Lower lobe of right lung (tissue), 2 donors: ENCODE measurements around the gene KCND1. TPM values are rescaled to one million over a fixed set of nuclear protein-coding genes. Genes with fewer than 3 reads are reported as not detected.

Experiments used
- ATAC-seq, 2 donors: fragments of 200-7000 bp; cut with Tn5 transposase; one replicate each; pipeline ENCODE4 v1.9.1; 2020 to 2022; ENCODE audit warnings: mild to moderate bottlenecking in 2 of 2, moderate library complexity in 2 of 2
- DNase-seq: peaks from one replicate; pipeline ENCODE4 v3.0.0-alpha.2; 2020
- H3K27ac ChIP-seq: fragments of 200-600 bp; one replicate; pipeline ENCODE4 v1.8.0; 2022
- H3K27me3 ChIP-seq: fragments of 200-600 bp; one replicate; pipeline ENCODE4 v1.8.0; 2022; ENCODE audit warnings: low read depth
- H3K36me3 ChIP-seq: fragments of 200-600 bp; one replicate; pipeline ENCODE4 v1.8.0; 2022; ENCODE audit warnings: mild to moderate bottlenecking
- H3K4me1 ChIP-seq: fragments of 200-600 bp; one replicate; pipeline ENCODE4 v1.8.0; 2022
- H3K4me3 ChIP-seq: fragments of 200-600 bp; one replicate; pipeline ENCODE4 v1.8.0; 2022; ENCODE audit warnings: mild to moderate bottlenecking
- H3K9me3 ChIP-seq: fragments of 200-600 bp; one replicate; pipeline ENCODE4 v1.8.0; 2022
- intact Hi-C: fragments of 100-400 bp; cut with DNase I; formaldehyde crosslinking; loops from one replicate; pipeline ENCODE4 v1.11.0; 2022
- total RNA-seq: library from RNA; stranded (reverse); fragmentation: NEBNext Ultra II Directional; extraction: Animal tissue kit (Norgen Biotek cat#: 25700); gene quantifications from one replicate; pipeline ENCODE4 v1.2.1, GENCODE V29; 2021
- TF ChIP-seq, protein P1 (sequence below): fragments of 200-600 bp; IDR thresholded peaks from one replicate; pipeline ENCODE4 v1.8.0; 2022; ENCODE audit warnings: antibody characterized with exemption, mild to moderate bottlenecking
- donor health status: DM: no; HTN: yes; CAD: no; lungs with severe emphysema.

KCND1 gene
- total RNA-seq, 1 donor from 2014 or later: 1.8 TPM

DNA sequence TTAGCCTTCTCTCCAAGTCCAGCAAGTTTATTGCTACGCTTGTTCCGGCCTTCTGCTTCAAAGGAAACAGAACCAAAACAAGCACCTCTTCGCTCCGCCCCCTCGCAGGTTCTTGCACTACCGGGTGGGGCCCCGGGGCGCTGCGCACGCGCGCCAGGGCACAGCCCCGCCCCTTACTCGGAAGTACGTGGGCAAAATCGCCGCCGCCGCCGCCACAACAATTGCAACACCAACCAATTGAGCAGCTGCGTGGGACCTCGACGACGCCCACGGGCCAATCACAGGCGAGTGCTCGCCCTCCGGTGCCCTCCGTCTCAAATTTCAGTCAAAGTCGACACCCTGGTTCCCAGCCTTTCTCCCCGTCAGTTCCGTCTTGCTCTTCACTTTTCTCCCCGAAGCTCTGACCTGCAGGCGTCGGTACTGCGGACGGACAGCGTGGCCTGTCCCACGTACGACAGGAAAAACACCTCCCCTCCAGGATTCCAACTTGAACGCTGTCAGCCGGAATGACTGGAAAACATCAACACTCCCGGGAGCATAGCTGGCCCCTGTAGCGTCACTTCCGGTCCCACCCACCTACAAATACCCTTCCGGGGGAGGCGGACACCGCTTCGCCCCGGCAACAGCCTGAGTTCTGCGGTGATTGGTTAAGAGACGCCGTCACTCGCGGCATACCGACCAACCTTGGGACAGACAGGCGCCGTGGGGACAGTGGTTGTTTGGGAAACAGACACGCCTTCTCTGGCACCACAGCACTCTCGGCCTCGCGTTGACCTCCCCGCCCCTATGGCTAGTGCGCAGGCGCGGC is 13.6 kb downstream of the KCND1 start:
- intact Hi-C loops: no loop called here
- TF ChIP-seq, protein P1, sequence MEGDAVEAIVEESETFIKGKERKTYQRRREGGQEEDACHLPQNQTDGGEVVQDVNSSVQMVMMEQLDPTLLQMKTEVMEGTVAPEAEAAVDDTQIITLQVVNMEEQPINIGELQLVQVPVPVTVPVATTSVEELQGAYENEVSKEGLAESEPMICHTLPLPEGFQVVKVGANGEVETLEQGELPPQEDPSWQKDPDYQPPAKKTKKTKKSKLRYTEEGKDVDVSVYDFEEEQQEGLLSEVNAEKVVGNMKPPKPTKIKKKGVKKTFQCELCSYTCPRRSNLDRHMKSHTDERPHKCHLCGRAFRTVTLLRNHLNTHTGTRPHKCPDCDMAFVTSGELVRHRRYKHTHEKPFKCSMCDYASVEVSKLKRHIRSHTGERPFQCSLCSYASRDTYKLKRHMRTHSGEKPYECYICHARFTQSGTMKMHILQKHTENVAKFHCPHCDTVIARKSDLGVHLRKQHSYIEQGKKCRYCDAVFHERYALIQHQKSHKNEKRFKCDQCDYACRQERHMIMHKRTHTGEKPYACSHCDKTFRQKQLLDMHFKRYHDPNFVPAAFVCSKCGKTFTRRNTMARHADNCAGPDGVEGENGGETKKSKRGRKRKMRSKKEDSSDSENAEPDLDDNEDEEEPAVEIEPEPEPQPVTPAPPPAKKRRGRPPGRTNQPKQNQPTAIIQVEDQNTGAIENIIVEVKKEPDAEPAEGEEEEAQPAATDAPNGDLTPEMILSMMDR: no peak
- ATAC-seq: peak; percentile 95
- H3K4me3 ChIP-seq: peak overlapping the region; percentile 67
- peaks cover 21% of the 10 kb centered on the region for H3K36me3 ChIP-seq
- H3K27ac ChIP-seq: peak overlapping the region; percentile 96
- no peaks in the 10 kb centered on the region for H3K27me3 ChIP-seq
- H3K9me3 ChIP-seq: no peaks in the 10 kb centered on the region
- DNase-seq: peak; percentile 96
- peaks cover 23% of the 10 kb centered on the region for H3K4me1 ChIP-seq

DNA sequence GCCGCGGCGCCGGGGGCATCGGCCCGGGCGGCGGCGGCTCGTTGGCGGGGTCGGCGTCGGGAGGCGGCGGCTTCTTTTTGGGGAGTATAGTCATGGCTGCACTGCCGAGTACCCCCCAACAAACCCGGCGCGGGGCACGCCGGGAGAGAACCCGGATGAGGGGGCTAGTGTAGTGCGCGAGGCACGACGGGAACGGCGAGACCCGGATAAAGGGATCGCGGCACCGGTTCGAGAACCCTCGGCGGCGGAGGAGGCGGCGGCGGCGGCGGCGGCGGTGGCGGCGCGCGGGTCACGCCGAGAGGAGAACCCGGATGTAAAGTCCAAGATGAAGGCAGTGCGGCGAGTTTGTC is 14.2 kb downstream of the KCND1 start, which contains the start of gene OTUD5:
Gene OTUD5, minus strand, starts transcription at position 131 of the 350 bp plus-strand sequence. Its CDS starts 37 bp downstream, at position 94.
- H3K4me3 ChIP-seq: peak within 1 kb of the TSS; percentile 67
- H3K9me3 ChIP-seq: no peaks in the 10 kb centered on the region
- H3K4me1 ChIP-seq: peaks cover 26% of the 10 kb centered on the region
- ATAC-seq: peak; percentile 58 to 67
- TF ChIP-seq, protein P1: no peak
- DNase-seq: peak; percentile 80
- intact Hi-C loops: no loop called here
- H3K27me3 ChIP-seq: no peaks in the 10 kb centered on the region
- peaks cover 21% of the 10 kb centered on the region for H3K36me3 ChIP-seq
- peak within 1 kb of the TSS; percentile 96 for H3K27ac ChIP-seq

DNA sequence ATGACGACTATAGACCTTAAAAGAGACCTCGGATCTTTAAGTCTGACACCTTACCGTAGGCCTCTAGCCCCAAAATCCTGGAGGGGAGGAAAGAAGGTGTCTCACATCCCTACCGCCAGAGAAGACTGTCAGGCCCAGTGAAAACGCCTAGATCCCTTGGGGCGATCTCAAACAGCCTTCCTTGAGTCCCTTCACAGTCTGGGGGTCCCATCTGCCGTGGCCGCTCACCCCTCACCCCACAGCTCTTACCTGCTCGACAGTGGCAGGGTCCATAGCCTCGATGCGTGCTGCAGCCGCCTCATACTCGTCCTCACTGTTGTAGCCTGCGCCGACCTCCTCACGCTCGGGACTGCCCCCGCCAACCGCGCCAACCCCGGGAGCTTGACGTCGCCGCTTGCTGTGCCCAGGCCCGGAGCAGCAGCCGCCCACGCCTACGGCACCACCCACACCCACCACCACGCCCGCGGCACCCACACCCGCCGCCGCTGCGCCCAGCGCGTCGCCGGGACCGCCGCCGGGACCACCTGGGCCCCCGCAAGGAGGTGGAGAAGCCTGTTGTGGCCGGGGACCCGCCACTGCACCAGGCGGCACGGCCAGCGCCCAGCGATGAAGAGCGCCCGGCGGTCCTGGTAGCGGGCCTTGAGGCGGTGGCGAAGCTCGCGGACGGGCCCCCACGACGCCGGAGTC is 14.8 kb downstream of the KCND1 start:
- H3K9me3 ChIP-seq: no peaks in the 10 kb centered on the region
- H3K4me3 ChIP-seq: peak overlapping the region; percentile 67
- no peaks in the 10 kb centered on the region for H3K27me3 ChIP-seq
- TF ChIP-seq, protein P1: no peak
- peak; percentile 47 for DNase-seq
- peak overlapping the region; percentile 96 for H3K27ac ChIP-seq
- H3K36me3 ChIP-seq: peaks cover 21% of the 10 kb centered on the region
- peaks cover 30% of the 10 kb centered on the region for H3K4me1 ChIP-seq
- ATAC-seq: no peak
- intact Hi-C loops: no loop called here

DNA sequence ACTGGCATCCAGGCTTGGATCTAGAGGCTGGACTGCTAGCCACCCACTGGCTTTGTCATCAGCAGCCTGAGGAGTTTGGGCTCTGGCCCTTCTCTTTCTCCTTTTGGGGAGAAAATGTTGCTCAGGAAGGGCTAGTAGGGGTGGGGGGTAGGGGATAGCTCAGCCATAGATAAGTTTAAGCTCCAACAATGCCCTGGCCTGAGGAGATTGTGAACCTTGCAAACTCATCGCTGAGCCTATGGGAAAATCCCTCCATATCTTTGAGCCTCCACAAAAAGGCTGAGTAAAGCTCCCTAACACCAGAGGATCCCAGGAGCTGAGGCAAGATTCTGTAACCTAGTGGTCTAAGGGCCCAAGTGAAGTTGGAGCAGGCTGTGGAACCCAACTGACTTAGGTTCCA is 23.1 kb downstream of the KCND1 start:
- Histone ChIP-seq H3K4me1 (peaks cover 11% of the 10 kb centered on the region), H3K36me3 (peaks cover 9% of the 10 kb centered on the region), H3K9me3 (no peaks in the 10 kb centered on the region), H3K27me3 (no peaks in the 10 kb centered on the region), H3K27ac (no peak overlapping the region), H3K4me3 (no peak overlapping the region)
- intact Hi-C loops: no loop called here
- DNase-seq (no peak), ATAC-seq (no peak)
- TF ChIP-seq, protein P1: no peak

DNA sequence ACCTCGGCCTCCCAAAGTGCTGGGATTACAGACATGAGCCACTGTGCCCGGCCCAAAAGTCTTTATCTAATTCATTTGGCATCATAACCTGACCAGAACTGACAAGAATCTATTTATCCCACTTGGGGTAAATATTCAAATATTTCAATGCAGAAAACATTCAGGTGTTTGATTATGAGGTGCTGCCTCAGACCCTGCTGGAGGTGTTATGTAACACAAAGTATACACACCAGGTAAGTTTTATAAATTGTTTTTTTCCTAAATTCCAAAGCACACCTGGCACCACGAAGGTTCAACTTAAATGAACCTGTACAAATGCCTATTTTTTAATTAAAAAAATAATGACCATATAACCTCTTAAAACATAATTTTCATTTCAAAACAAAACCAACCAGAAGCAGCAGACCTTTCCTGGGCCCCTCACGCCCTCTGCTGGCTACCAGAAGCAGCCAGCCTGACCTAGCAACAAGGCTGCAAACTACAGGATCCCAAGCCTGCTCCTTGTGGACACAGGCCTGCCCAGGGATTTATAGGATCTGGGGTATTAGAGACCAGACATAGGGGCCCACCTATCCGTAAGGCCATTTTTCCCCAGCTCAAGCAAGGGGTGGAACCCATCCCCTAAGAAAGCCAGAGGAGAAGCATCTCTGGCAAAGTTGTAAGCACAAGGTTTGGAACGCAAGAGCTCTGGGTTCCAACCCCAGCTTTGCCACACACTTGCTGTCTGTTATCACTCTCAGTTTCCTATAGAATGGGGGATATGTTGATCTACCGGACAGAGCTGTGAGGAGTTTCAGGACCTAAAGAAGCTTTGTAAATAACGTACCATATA is 25.9 kb downstream of the KCND1 start:
- TF ChIP-seq, protein P1: peak; percentile 73
- H3K27ac ChIP-seq: no peak overlapping the region
- H3K4me1 ChIP-seq: peaks cover 1% of the 10 kb centered on the region
- DNase-seq (peak; percentile 54), ATAC-seq (peak; percentile 69 to 79)
- no peaks in the 10 kb centered on the region for H3K27me3 ChIP-seq
- no peak overlapping the region for H3K4me3 ChIP-seq
- H3K36me3 ChIP-seq: peaks cover 17% of the 10 kb centered on the region
- intact Hi-C loops: no loop called here
- no peaks in the 10 kb centered on the region for H3K9me3 ChIP-seq
